ENCODE results near the gene GAS2L1.

GRCh38 chr22:29265305-29265704 is 41.1 kb upstream of the GAS2L1 start:
- TF ChIP-seq ATF2 (tag by site-specific recombination; IDR thresholded peaks at IDR 0.05; ENCODE audit: low read depth) (no peak), ZNF121 (tag by site-specific recombination; IDR thresholded peaks at IDR 0.05) (no peak), ZNF10 (tag by site-specific recombination; IDR thresholded peaks at IDR 0.05) (no peak)

Measured in HEK293 (cell line).